HEK293 (cell line): Measurements from ENCODE around the gene ADAMTS8.

Experiments
- CTCF ChIA-PET: fragments of 350-600 bp; formaldehyde crosslinking; extraction: SDS; loops from one replicate; lab custom pipeline; 2021; ENCODE audit warnings: antibody characterized with exemption; lab: Yijun Ruan, JAX
- POLR2A ChIA-PET: fragments of 300-600 bp; formaldehyde crosslinking; extraction: SDS; loops from one replicate; lab custom pipeline; 2020; ENCODE audit warnings: antibody characterized with exemption, inconsistent platforms; lab: Yijun Ruan, JAX
- H3K27ac ChIP-seq: fragments of 200-500 bp; sonication (Bioruptor generic); 2 replicates; pipeline ENCODE4 v1.5.1; 2014; ENCODE audit warnings: low read depth, low read length, control low read depth, inconsistent platforms; ENCODE audit errors: extremely low read depth
- H3K36me3 ChIP-seq, 2 experiments: fragments of 200-500 bp in 1 of 2; sonication (Bioruptor generic) in 1 of 2; 1 replicate in 1 of 2; 2 replicates in 1 of 2; pipeline ENCODE4 v1.5.1; 2014 to 2017; ENCODE audit warnings: inconsistent platforms in 2 of 2, low read length in 2 of 2; ENCODE audit not compliant: control insufficient read depth in 2 of 2, insufficient read depth in 1 of 2
- H3K4me1 ChIP-seq: fragments of 200-500 bp; sonication (Bioruptor generic); 2 replicates; pipeline ENCODE4 v1.5.1; 2014; ENCODE audit warnings: mild to moderate bottlenecking, low read length, inconsistent platforms; ENCODE audit not compliant: control insufficient read depth, insufficient read depth
- H3K4me3 ChIP-seq: 2 replicates; pipeline ENCODE4 v1.5.1; 2011; ENCODE audit warnings: low read depth, mild to moderate bottlenecking, control low read depth, low read length, moderate library complexity
- H3K9me3 ChIP-seq: fragments of 200-500 bp; sonication (Bioruptor generic); 2 replicates; pipeline ENCODE4 v1.5.1; 2014; ENCODE audit warnings: low read depth, low read length, inconsistent platforms; ENCODE audit not compliant: control insufficient read depth, insufficient read depth
- BCL11A ChIP-seq: fragments of 450-650 bp; formaldehyde crosslinking; IDR thresholded peaks from 2 replicates; pipeline ENCODE4 v1.5.1; 2016; ENCODE audit warnings: low read depth, missing biosample characterization, missing genetic modification characterization
- BCL11B ChIP-seq: fragments of 450-650 bp; formaldehyde crosslinking; IDR thresholded peaks from 2 replicates; pipeline ENCODE4 v1.5.1; 2016; ENCODE audit warnings: low read depth, missing biosample characterization, missing genetic modification characterization
- FEZF1 ChIP-seq: fragments of 450-650 bp; formaldehyde crosslinking; IDR thresholded peaks from 2 replicates; pipeline ENCODE4 v1.5.1; 2016; ENCODE audit warnings: missing biosample characterization, missing genetic modification characterization
- GFI1B ChIP-seq: fragments of 450-650 bp; formaldehyde crosslinking; IDR thresholded peaks from 2 replicates; pipeline ENCODE4 v1.5.1; 2016; ENCODE audit warnings: missing biosample characterization, missing genetic modification characterization
- KLF17 ChIP-seq: fragments of 450-650 bp; formaldehyde crosslinking; IDR thresholded peaks from 2 replicates; pipeline ENCODE4 v1.5.1; 2016; ENCODE audit warnings: missing biosample characterization, missing genetic modification characterization
- KLF9 ChIP-seq: fragments of 450-650 bp; formaldehyde crosslinking; IDR thresholded peaks from 2 replicates; pipeline ENCODE4 v1.5.1; 2016; ENCODE audit warnings: missing biosample characterization, missing genetic modification characterization, low read depth
- ZBTB8A ChIP-seq: fragments of 450-650 bp; formaldehyde crosslinking; IDR thresholded peaks from 2 replicates; pipeline ENCODE4 v1.5.1; 2016; ENCODE audit warnings: missing biosample characterization, missing genetic modification characterization
- ZNF140 ChIP-seq: fragments of 450-650 bp; formaldehyde crosslinking; IDR thresholded peaks from 2 replicates; pipeline ENCODE4 v1.5.1; 2016; ENCODE audit warnings: missing biosample characterization, missing genetic modification characterization
- ZNF48 ChIP-seq: fragments of 450-650 bp; formaldehyde crosslinking; IDR thresholded peaks from 2 replicates; pipeline ENCODE4 v1.5.1; 2016; ENCODE audit warnings: missing biosample characterization, missing genetic modification characterization
- ZNF513 ChIP-seq: fragments of 450-650 bp; IDR thresholded peaks from 2 replicates; pipeline ENCODE4 v1.5.1; 2018; ENCODE audit warnings: missing biosample characterization, missing genetic modification characterization
- ZNF518A ChIP-seq: fragments of 450-650 bp; formaldehyde crosslinking; conservative IDR thresholded peaks from 2 replicates; pipeline ENCODE4 v1.5.1; 2016; ENCODE audit warnings: low read depth, missing biosample characterization, missing genetic modification characterization
- ZNF610 ChIP-seq: fragments of 450-650 bp; formaldehyde crosslinking; IDR thresholded peaks from 2 replicates; pipeline ENCODE4 v1.5.1; 2016; ENCODE audit warnings: missing biosample characterization, missing genetic modification characterization, borderline replicate concordance
- ZNF654 ChIP-seq: fragments of 450-650 bp; formaldehyde crosslinking; IDR thresholded peaks from 2 replicates; pipeline ENCODE4 v1.5.1; 2016; ENCODE audit warnings: low read depth, missing biosample characterization, missing genetic modification characterization
- ZNF658 ChIP-seq: fragments of 450-650 bp; formaldehyde crosslinking; IDR thresholded peaks from 2 replicates; pipeline ENCODE4; 2016; ENCODE audit warnings: missing biosample characterization, missing genetic modification characterization
- ZNF704 ChIP-seq: fragments of 450-650 bp; formaldehyde crosslinking; IDR thresholded peaks from 2 replicates; pipeline ENCODE4 v1.5.1; 2016; ENCODE audit warnings: missing biosample characterization, missing genetic modification characterization
- ZNF76 ChIP-seq: fragments of 450-650 bp; formaldehyde crosslinking; IDR thresholded peaks from 2 replicates; pipeline ENCODE4; 2016; ENCODE audit warnings: low read depth, missing biosample characterization, missing genetic modification characterization, borderline replicate concordance
- ZNF843 ChIP-seq: fragments of 450-650 bp; formaldehyde crosslinking; IDR thresholded peaks from 2 replicates; pipeline ENCODE4 v1.5.1; 2016; ENCODE audit warnings: missing biosample characterization, missing genetic modification characterization
- TF ChIP-seq, protein P1 (sequence below): fragments of 450-650 bp; formaldehyde crosslinking; IDR thresholded peaks from 2 replicates; pipeline ENCODE4 v1.5.1; 2016; ENCODE audit warnings: missing biosample characterization, missing genetic modification characterization, low read depth

ADAMTS8 gene

DNA sequence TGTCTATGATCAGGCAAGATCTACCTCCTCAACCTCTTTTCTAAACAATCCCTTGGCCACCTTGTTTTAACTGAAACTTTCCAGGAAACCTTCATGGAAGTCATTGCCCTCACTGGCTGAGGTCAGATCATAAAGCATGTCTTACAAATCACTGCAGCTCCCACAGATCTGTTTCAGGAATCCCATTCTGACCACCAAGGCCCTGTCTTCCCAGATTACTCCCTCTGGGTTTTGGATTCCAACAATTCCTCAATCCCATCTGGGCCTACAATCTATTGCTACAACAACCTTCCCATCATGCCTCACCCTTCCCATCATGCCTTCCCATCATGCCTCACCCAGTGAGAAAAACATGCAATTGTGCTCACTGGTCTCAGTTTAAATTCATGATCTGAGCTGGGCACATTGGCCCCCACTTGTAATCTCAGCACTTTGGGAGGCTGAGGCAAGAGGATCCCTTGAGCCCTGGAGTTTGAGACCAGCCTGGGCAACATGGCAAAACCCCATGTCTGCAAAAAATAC is 35.9 kb upstream of the ADAMTS8 start:
- no peaks in the 10 kb centered on the region for H3K9me3 ChIP-seq
- CTCF ChIA-PET: no interaction called here
- no peaks in the 10 kb centered on the region for H3K4me1 ChIP-seq
- no peak overlapping the region for H3K27ac ChIP-seq
- H3K36me3 ChIP-seq: peaks cover 0 to 19% of the 10 kb centered on the region in 2 experiments; a peak in 2 of 3 replicates
- H3K4me3 ChIP-seq: no peak overlapping the region
- TF ChIP-seq ZNF843 (tag by site-specific recombination): no peak
- TF ChIP-seq ZNF76 (tag by site-specific recombination): peak; percentile 65
- POLR2A ChIA-PET: no interaction called here

GRCh38 chr11:130462931-130463330 is 34.5 kb upstream of the ADAMTS8 start:
- Histone ChIP-seq H3K36me3 (peaks cover 0 to 19% of the 10 kb centered on the region in 2 experiments; a peak in 2 of 3 replicates), H3K9me3 (no peaks in the 10 kb centered on the region), H3K4me1 (no peaks in the 10 kb centered on the region), H3K27ac (no peak overlapping the region), H3K4me3 (no peak overlapping the region)
- CTCF ChIA-PET: interaction anchor here (0.5 to 0.7 kb wide), 2 partner anchors 21 to 399 kb away, joined by 3 read pairs; no protein-coding TSS in a partner anchor
- POLR2A ChIA-PET: no interaction called here
- TF ChIP-seq, protein P1, sequence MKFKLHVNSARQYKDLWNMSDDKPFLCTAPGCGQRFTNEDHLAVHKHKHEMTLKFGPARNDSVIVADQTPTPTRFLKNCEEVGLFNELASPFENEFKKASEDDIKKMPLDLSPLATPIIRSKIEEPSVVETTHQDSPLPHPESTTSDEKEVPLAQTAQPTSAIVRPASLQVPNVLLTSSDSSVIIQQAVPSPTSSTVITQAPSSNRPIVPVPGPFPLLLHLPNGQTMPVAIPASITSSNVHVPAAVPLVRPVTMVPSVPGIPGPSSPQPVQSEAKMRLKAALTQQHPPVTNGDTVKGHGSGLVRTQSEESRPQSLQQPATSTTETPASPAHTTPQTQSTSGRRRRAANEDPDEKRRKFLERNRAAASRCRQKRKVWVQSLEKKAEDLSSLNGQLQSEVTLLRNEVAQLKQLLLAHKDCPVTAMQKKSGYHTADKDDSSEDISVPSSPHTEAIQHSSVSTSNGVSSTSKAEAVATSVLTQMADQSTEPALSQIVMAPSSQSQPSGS (tag by site-specific recombination): no peak
- TF ChIP-seq ZNF518A (tag by site-specific recombination) (no peak), FEZF1 (tag by site-specific recombination) (no peak), ZNF654 (tag by site-specific recombination) (no peak), KLF17 (tag by site-specific recombination) (no peak), ZNF610 (no peak), ZNF704 (no peak), ZNF843 (tag by site-specific recombination) (no peak), GFI1B (tag by site-specific recombination) (no peak), ZNF140 (tag by site-specific recombination) (no peak), KLF9 (tag by site-specific recombination) (no peak), BCL11A (tag by site-specific recombination) (no peak), ZNF48 (tag by site-specific recombination) (no peak), BCL11B (tag by site-specific recombination) (no peak), ZNF658 (tag by site-specific recombination) (no peak), ZNF513 (tag by site-specific recombination) (no peak), ZBTB8A (tag by site-specific recombination) (no peak)
